Prostate gland (tissue), 2 donors: Measurements from ENCODE around the gene ANAPC4.

Experiments used
- POLR2A ChIP-seq: fragments of 450-650 bp; IDR thresholded peaks from one replicate; pipeline ENCODE4 v1.6.1; 2016; ENCODE audit warnings: antibody characterized with exemption, mild to moderate bottlenecking
- POLR2AphosphoS5 ChIP-seq: sonication (generic); formaldehyde crosslinking; IDR thresholded peaks from one replicate; pipeline ENCODE4 v1.6.1; 2017; ENCODE audit warnings: antibody characterized with exemption
- TF ChIP-seq, protein P1 (sequence below), 4 experiments: fragments of 200-600 bp in 2 of 4; fragments of 450-650 bp in 2 of 4; sonication (generic) in 2 of 4; IDR thresholded peaks; 1 replicate in 3 of 4; 2 replicates in 1 of 4; pipeline ENCODE4 v1.5.1; 2016 to 2019; ENCODE audit warnings: antibody characterized with exemption in 4 of 4, mild to moderate bottlenecking in 2 of 4, moderate library complexity in 2 of 4

DNA sequence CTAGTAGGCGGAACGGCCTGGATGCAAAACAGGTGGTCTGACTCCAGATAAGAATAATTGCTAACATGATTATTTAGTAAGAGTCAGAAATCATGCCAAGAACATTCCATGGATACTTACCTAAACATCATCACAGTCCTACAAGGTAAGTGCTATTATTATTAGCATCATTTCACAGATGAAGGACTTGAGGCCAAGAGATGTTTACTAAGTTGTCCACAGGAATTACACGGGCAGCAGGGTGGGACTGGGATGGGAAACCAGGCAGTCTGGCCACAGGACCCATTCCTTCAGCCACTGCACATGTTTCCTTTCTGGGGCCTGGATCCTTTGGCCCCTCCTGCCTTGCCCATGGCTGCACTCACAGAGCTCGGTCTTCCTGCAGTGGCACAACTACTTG lies 48.3 kb downstream of the ANAPC4 start:
- TF ChIP-seq, protein P1, sequence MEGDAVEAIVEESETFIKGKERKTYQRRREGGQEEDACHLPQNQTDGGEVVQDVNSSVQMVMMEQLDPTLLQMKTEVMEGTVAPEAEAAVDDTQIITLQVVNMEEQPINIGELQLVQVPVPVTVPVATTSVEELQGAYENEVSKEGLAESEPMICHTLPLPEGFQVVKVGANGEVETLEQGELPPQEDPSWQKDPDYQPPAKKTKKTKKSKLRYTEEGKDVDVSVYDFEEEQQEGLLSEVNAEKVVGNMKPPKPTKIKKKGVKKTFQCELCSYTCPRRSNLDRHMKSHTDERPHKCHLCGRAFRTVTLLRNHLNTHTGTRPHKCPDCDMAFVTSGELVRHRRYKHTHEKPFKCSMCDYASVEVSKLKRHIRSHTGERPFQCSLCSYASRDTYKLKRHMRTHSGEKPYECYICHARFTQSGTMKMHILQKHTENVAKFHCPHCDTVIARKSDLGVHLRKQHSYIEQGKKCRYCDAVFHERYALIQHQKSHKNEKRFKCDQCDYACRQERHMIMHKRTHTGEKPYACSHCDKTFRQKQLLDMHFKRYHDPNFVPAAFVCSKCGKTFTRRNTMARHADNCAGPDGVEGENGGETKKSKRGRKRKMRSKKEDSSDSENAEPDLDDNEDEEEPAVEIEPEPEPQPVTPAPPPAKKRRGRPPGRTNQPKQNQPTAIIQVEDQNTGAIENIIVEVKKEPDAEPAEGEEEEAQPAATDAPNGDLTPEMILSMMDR (IDR thresholded peaks at IDR 0.05) = no peak
- TF ChIP-seq POLR2AphosphoS5 (no peak), POLR2A (no peak)
